NCI-H1930 (cell line): ENCODE data around the gene HEYL.
A peak's percentile ranks its signal among the peaks of the same experiment; 100 is the strongest.

Experiments
- DNase-seq, 2 experiments: peaks; one replicate each; lab custom pipeline; 2025; lab: John Stamatoyannopoulos, UW

Gene HEYL

GRCh38 chr1:39639305-39640130, at the start of gene HEYL:
Gene HEYL, minus strand, starts transcription at chr1:39639643. Its CDS starts 18 bp downstream, at chr1:39639625.
- peak; percentile 51 to 80 for DNase-seq

GRCh38 chr1:39689214-39689613, 49.8 kb upstream of the HEYL start:
- DNase-seq: no peak

GRCh38 chr1:39688706-39689105, 49.3 kb upstream of the HEYL start:
- DNase-seq: no peak

GRCh38 chr1:39687243-39687642, 47.8 kb upstream of the HEYL start:
- no peak for DNase-seq

GRCh38 chr1:39685071-39685470, 45.6 kb upstream of the HEYL start:
- no peak for DNase-seq

- no peak for DNase-seq
These were observed 44.8 kb upstream of the HEYL start for GRCh38 chr1:39684313-39684664.

GRCh38 chr1:39683591-39684312, 44.3 kb upstream of the HEYL start:
- DNase-seq: no peak

- DNase-seq: no peak
These were observed 42.6 kb upstream of the HEYL start for GRCh38 chr1:39681999-39682398.

- no peak for DNase-seq
These were observed 41.9 kb upstream of the HEYL start for GRCh38 chr1:39681294-39681693.

- no peak for DNase-seq
These were observed 41.3 kb upstream of the HEYL start for GRCh38 chr1:39680751-39681150.

GRCh38 chr1:39679821-39680220, 40.4 kb upstream of the HEYL start:
- no peak for DNase-seq

GRCh38 chr1:39678889-39679288, 39.4 kb upstream of the HEYL start:
- DNase-seq: no peak

GRCh38 chr1:39677645-39678044, 38.2 kb upstream of the HEYL start:
- no peak for DNase-seq

GRCh38 chr1:39676948-39677548, 37.6 kb upstream of the HEYL start:
- no peak for DNase-seq

GRCh38 chr1:39675220-39675619, 35.8 kb upstream of the HEYL start:
- DNase-seq: no peak

GRCh38 chr1:39673215-39673614, 33.8 kb upstream of the HEYL start:
- DNase-seq: no peak

- DNase-seq: no peak
These were observed 33.1 kb upstream of the HEYL start for GRCh38 chr1:39672551-39672947.

GRCh38 chr1:39671793-39672550, 32.5 kb upstream of the HEYL start, which contains the start of gene NT5C1A:
Gene NT5C1A, minus strand, starts transcription at chr1:39672107. Its CDS starts 69 bp downstream, at chr1:39672038.
- no peak for DNase-seq

GRCh38 chr1:39671433-39671792, 32.0 kb upstream of the HEYL start:
- DNase-seq: no peak

GRCh38 chr1:39670689-39671088, 31.2 kb upstream of the HEYL start:
- DNase-seq: no peak

GRCh38 chr1:39668894-39669293, 29.5 kb upstream of the HEYL start:
- no peak for DNase-seq

GRCh38 chr1:39668111-39668510, 28.7 kb upstream of the HEYL start:
- DNase-seq: no peak
